ENCODE data around the gene TCP1.

- TF ChIP-seq POLR2AphosphoS5 (IDR thresholded peaks at IDR 0.05; ENCODE audit: low read depth) (no peak), EZH2 (IDR thresholded peaks at IDR 0.05; ENCODE audit: low read depth, unreplicated experiment) (no peak), CREB1 (CRISPR knock-in tag; IDR thresholded peaks at IDR 0.05; ENCODE audit: low read depth) (no peak), ZNF114 (CRISPR knock-in tag; IDR thresholded peaks at IDR 0.05) (no peak), JUNB (IDR thresholded peaks at IDR 0.05; ENCODE audit: unreplicated experiment) (no peak), REST (IDR thresholded peaks at IDR 0.05; ENCODE audit: unreplicated experiment) (no peak), EZH2phosphoT487 (IDR thresholded peaks at IDR 0.05; ENCODE audit: unreplicated experiment) (no peak), NANOG (IDR thresholded peaks at IDR 0.05; ENCODE audit: borderline replicate concordance) (no peak), ETS1 (IDR thresholded peaks at IDR 0.05) (no peak), STAT1 (IDR thresholded peaks at IDR 0.05; ENCODE audit: unreplicated experiment) (no peak)
- TF ChIP-seq, protein P1, sequence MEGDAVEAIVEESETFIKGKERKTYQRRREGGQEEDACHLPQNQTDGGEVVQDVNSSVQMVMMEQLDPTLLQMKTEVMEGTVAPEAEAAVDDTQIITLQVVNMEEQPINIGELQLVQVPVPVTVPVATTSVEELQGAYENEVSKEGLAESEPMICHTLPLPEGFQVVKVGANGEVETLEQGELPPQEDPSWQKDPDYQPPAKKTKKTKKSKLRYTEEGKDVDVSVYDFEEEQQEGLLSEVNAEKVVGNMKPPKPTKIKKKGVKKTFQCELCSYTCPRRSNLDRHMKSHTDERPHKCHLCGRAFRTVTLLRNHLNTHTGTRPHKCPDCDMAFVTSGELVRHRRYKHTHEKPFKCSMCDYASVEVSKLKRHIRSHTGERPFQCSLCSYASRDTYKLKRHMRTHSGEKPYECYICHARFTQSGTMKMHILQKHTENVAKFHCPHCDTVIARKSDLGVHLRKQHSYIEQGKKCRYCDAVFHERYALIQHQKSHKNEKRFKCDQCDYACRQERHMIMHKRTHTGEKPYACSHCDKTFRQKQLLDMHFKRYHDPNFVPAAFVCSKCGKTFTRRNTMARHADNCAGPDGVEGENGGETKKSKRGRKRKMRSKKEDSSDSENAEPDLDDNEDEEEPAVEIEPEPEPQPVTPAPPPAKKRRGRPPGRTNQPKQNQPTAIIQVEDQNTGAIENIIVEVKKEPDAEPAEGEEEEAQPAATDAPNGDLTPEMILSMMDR (conservative IDR thresholded peaks at IDR 0.05; ENCODE audit: low read depth in 2 of 2): no peak
These were observed 19.9 kb downstream of the TCP1 start for GRCh38 chr6:159769470-159769869.

All from GM23338 (cell line).